Activated naive CD8-positive, alpha-beta T cell treated with anti-CD3 and anti-CD28 coated beads, Interleukin-2, amount 50 U/mL, for 16 hours (primary cell): Measurements from ENCODE around the gene MEIS2.

Experiments
- DNase-seq: peaks from one replicate; pipeline ENCODE4 v3.0.0-alpha.2; 2020; ENCODE audit warnings: low read depth, low spot score

Gene MEIS2

DNA sequence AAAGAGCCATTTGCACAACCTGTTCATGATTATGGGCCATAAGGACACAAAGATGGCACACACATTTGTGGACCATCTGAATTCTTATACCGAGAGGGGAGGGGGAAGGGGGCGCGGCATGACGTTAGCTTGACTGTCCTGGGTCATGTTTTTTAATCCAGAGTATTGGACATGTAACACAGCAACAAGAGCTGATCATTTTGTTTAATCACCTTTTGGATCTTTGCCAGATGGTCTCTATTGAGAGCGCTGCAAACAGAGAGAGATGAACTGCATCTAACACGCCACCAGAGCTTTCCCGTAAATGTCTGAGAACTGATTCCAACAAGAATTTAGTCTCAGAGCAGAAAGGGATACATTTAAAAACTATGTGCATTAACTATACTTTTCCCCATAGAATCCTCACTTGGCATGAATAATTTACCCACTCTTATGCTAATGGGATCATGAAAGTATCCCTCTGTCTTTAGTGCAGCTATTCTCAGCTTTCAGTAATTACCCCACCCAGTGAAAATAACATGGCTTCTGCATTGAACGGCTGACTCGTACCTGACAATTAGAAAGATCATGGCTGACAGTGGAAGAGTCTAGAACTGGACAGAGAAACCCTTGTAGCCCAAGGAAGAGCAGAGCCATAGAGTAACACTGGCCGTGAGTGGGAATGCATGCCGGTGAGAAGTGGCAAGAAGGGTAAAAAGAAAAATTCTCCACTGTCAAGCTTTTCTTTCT, 22.6 kb downstream of the MEIS2 start:
- DNase-seq: no peak

DNA sequence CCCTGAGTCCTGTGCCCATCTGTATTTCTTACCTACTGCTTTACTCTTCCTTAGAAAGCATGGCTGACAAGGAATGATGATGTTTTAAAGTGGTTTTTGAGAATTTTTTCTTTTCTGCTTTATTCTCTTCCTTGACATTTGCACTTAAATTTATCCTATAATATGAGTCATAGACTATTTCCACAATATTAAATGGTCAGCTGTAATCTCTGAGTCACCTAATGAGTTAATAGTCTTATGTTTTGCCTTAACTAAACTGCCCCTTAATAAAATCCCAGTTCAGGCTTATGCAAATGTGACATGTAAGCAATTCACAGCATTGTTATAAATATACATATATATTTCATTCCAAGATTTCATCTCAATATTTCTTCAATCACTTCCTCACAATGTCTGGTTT, 23.8 kb downstream of the MEIS2 start:
- DNase-seq: no peak

DNA sequence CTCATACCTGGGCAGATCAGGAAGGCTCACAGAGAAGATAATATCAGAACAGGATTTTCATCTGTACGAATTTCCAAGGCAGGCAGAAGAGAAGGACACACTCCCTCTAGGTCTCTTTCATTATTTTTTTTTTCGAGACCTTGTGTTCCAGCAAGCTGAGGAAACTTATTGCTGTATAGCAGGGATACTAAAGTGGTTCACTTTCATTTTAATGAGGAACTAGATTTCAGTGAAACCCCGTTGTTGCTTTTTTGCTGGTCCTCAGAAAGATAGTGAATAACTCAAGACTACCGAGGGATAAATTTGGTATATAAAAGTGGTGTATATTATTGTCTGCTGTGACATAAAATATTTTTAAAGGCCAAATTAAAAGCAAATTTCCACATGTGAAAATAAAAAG, 24.6 kb downstream of the MEIS2 start:
- no peak for DNase-seq

DNA sequence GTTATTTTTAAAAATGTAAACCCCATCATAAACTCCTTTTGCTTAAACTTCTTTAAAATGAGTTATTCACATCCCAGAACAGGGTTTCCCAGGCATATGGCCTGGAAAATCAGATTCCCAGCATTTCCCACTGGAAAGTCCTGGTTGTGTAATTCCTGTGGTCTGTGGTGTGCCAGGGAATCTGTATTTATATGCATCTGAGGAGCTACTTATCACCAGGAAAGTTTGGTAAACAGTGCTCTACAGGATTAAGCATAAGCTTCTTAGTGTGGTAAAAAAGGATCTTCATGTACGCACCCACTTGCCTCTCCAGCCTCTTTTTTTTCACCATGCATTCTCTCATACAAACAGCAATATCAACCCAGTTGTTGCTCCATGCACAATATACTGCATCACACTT, 28.2 kb downstream of the MEIS2 start:
- no peak for DNase-seq

DNA sequence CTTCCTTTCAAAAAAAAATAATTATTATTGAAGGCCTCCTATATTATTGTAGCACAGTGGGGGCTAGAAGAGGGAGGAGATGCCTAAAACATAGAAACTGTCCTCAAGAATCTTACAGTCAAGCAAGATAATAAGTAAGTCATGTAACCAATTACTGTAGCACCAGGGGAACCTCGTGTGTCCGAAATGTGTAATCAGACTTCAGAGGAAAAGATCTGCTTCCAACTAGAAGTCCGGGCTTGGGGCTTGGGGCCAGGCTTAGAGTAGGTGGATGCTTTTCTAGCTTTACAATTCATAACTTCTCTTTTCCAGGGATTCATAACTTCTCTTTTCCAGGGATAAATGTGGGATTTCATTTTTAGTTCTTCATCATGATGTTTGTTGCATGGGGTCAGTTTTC, 29.2 kb downstream of the MEIS2 start:
- DNase-seq: no peak

DNA sequence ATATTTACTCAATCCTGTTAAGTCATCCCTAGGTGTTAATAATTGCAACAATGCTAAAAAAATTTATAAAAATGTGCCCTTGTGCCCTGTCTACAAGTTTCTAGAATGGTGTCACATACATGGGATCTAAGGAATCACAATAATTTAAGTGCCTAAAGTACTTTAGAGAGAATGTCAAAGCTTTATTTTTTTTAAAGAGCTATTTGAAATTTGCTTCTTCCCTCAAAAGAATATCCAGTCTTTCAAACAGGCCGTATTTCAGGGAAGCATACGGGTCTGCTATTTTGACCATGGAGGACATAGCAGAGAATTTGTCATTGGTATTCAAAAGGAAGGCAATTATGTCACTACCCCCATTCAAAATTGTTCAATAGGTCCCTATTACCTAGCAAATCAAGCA, 29.7 kb downstream of the MEIS2 start:
- no peak for DNase-seq

DNA sequence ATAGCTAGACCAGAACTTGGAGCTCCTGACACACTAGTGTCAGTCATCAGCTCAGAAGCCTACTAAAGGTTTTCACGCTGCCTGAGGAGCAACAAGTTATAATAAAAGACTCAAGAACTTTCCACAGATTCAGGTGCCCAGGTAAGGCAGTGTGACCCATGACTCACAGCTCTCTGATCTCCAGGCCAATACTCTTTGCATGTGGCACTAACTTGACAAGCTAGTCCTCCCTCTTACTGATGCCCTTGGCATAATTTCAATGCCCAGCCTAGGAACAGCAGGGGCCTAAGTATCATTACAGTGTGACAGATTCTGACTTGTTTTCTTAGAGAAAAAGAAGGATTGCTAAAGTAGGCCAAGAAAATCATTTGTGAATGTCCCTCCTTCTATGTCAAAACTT, 38.4 kb downstream of the MEIS2 start:
- DNase-seq: no peak

DNA sequence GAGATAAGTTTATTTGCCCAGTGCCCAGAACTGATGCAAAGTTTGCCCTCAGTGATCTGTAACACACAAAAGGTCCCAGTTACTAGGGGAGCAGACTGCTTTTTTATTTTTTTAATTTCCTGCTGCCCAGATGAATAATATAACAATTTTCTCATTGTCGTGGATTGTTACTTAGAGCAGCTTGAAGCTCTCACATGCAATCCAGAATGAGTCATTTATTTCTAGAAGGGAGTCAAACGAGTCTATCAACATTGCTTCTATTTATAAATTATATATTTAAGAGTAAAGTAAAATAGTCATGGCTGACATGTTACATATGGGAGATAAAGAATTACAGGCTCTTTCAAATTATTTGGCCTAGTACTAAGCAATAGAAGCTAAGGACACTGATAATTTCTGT, 41.3 kb downstream of the MEIS2 start:
- no peak for DNase-seq

DNA sequence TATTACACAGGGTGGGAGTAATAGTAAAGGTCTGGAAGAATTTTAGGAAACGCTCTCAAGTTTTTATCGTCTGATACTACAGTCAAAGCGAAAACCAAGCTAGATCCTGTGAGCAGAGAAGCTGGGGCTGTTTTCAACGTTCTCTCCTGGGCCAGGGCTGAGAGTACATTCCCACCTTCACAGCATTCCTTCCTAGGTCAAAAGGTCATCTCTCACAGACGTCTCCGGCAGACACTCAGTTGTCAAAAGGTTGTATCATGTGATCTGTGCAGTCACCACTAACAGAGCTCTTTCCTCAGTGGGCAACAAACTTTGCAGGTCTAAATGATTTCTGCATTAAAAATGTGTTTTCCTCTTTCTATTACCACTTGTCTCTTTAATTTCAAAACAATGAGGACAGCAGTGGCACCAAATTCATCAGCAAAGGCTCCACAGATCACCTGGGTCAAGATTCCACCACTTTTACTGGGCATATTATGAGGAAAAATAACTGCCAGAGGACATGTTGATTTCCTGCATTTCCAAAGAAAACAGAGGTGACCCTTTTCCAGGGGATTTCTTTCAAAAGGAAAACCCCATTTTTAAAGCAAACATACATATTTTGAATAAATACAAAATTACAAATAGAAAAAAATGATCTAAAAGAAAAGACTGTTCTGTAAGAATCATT, 41.9 kb downstream of the MEIS2 start:
- DNase-seq: no peak

DNA sequence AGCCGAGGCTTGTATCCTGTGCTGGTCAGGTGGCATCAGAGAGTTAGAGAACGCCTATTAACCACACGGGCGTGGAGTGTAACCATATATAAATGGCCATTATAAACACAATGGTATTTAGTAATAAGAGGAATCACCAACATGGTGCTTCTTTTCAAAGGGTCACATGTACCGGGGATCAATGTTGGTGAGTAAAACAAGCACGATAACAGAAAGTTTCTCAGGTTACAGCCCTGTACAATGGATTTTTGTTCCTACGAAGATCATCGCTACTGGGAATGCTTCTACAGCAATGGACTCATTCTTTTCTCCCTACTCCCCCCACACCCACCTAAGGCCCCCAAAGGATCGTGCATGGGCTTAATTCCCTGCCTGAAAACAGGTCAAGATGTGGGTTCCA, 42.5 kb downstream of the MEIS2 start:
- DNase-seq: no peak

DNA sequence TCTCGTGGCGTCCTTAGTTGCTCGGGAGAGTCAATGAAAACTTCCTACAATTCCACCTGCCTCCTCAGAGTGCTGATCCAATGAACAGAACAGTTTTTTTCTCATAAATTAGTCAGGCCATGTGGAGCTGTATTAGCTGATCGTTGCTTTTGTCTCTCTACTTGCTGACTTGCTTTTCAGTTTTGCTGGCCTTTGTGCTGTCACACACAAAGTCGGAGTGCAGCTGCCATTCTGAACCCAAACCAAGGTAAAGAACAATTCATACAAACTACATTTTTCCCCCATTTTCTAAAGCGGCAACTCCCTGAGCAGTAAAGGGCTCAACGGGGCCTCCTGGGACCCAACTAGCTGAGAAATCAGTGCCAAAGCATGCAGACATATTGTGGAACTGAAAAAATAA, 43.1 kb downstream of the MEIS2 start:
- DNase-seq: no peak

DNA sequence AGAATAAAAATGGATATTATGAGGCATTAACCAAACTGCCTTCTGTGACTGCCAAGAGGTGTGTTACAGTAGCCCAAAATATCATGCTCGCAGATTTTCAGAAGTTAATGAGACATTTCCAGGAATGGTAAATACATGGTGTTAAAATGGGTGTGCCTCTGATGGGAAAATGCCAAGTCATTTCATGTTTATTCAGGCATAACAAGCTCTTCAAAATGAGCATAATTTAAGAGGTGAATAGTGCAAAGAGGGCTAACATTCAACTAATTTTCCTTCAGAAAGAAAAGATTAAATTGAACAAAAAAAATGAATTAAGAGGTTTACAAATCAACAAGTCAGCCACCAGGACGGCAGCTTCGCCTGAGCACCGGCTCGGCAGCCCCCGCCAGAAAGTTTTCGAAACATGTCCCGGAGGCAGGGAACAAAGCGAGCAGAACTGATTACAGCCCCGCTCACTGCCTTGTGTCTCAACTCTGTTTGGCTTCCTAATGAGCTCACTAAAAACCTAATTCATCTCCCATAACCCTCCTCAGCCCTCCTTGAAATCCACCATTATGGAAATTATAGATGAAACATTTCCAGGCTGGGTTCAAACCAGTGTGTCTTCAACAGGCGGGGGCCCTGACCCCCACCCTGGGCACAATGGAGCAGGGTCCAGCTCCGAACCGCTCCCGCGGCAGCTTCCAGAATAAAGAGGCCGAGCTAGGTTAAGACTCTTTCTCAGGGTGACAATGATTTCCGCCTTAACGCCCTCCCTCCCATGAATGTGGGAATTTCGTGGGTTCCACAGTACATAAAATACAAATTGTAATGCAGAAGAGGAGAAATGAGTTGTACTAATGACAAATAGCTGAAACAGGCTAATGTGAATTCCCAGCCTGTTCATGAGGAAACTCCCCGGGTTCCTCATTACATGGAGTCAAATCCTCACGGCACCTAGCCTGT, 43.9 kb downstream of the MEIS2 start:
- DNase-seq: no peak

DNA sequence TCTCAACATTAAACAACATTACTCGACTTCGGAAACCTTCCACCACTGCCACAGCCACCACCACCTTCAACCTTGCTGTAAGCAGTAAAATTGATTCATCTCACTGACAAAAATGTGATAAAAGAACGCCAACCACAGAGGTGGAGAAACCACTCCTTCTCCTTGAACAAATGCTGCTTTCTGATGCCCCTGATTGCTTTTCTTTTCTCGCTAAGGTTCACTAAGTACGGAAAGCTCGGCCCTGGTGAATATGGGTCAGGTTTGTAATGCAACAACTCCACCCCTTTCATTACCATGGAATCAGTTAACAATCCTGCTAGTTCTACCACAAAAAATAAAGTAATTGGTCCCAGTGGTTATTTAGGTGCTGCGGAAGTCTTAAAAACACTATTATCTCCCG, 44.9 kb downstream of the MEIS2 start:
- no peak for DNase-seq

DNA sequence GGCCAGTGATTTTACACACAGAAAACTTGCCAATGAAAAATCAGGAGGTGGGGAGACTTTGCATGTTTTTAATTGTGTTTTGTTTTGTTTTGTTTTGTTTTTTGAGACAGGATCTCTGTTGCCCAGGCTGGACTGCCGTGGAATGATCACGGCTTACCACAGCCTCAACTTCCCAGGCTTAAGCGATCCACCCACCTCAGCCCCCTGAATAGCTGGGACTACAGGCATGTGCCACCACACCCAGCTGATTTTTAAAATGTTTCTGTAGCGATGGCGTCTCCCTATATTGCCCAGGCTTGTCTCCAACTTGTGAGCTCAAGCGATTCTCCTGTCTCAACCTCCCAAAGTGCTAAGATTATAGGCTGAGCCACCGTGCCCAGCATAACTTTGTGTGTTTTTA, 46.0 kb downstream of the MEIS2 start:
- DNase-seq: no peak

DNA sequence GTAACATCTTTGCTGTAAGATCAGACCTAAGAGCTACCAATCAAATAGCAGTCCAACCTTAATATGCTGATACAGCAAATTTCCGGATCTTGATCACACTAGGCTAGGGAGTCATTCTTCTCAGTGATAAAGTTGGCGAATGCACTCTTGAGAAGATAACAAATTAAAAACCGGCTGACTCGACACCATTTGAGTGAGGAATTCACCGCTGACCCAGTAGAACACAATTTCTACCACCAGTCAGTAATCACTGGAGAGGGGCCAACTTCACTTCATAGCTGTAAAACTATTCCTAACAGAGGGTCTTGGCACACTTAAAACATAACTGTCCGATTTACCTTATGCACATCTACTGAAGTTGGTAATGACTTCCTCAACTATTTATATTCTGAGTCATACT, 47.2 kb downstream of the MEIS2 start:
- DNase-seq: no peak

DNA sequence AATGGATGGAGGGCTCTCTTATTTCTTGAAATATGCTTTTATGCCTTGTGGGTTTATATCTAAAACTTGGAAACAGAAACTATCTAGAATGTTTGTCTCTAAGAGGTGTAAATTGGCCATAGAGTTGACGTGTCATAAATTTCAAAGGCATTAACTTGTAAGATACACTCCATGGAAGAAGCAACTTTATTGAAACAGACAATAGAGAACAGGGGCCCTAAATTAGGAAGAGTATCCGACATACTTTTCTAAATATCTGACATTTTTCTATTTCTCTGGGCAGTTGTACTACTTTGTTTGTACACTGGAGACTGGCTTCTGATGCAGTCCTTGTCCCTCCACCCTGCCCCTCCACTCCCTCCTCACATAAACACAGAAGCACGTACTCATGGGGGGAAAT, 50.0 kb downstream of the MEIS2 start:
- DNase-seq: no peak

DNA sequence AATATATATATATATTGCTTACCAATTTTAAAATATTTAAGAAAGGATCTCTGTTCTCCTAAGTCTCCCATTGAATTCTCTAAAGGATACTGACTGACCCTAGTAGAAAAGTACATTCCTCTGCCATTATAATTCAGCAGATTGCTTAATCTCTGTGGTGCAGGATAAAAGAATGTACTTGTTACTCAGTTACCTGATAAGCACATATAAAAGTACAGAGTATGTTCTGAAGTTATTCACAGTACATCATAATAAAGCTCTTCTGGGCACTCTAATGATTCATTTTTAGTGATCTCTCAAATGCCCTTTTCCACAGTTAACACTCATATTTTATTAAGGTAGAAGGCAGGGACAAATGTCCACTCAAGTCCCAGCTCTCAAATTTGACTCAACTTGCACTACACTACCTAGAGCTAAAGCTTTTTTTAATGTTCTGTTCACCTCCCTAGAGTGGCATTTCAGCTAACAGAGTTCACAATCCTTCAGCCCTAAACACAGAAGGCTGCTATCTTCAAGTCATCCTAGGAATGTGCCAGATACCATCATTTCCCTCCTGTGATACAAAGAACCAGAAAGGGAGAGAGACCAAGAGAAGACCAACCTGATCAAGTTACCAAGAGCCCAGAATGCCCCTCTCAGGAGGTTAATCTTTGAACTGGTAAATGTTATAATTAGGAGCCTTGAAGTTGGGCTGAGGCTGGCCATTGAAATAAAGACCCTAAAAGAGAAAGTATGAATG, 53.3 kb downstream of the MEIS2 start:
- DNase-seq: no peak

DNA sequence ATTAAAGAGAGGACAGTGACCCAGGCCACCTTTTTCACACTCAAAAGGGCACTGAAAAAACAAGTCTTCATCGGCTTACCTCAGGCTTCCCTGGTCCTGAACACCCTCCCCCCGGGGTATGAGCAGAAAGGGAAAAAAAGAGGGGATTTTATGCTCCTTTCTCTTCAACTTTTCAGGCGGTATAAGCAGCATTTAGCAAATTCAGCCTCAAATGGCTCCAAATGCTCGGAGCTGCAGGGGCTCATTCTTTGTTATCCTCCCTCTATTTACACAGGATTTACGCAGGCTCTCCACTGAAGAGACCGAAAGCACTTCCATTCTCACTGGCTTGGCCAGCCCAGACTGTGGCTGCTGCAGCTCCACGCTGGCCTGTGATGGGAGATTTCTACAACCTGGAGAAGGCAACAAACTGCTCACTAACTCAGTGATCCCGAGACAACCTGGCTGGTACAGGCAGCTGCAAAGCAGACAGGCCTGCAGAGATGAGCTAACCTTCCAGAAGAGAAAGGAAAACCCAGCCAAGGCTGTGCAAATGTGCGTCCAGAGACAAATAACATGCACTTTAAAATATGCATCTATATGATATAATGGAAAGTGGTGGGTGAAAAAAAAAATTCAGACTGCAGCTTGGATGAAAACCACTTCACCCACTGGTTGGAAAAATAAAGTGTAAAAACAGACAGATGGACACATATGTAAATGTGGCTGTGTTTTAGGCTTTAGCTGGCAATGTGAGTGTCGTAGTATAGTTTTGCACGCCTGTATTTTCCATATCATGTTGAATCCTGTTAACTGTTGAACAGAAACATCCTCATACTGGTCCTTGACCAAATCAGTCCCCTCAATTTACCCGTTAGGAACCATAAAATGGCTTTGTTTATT, 54.2 kb downstream of the MEIS2 start:
- DNase-seq: no peak

DNA sequence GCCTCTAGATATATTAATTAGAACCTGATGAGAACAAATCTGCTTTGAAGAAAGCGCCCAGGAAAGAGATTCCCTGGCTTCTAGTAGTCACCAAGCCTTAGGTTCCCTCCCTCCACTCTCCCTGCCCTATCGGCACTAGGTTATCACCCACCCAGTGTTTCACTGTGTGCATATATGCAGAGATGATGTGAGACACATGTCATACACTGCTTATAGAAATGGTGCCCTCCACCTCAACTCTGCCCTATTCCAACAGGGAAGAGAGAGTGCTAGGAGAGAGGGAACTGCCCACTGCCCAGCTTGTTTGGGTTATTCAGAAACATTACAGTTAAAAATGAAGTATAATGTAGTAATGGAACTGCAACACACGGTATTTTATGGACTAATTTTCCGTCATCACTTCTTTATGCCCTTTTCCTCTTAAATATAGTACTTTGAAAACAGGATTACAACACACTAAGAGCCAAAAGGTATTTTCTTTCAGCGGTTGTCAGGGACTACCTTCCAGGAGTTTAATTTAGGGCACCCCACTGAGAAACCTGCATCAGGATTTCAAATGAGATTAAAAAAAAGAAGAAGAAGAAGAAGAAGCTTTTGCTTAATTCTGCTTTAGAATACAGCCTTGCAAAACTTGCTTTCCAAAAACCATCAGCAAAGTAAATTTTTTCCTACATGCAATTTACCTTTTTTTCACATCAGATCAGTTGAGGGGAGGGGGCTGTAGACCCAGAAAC, 55.3 kb downstream of the MEIS2 start:
- no peak for DNase-seq

DNA sequence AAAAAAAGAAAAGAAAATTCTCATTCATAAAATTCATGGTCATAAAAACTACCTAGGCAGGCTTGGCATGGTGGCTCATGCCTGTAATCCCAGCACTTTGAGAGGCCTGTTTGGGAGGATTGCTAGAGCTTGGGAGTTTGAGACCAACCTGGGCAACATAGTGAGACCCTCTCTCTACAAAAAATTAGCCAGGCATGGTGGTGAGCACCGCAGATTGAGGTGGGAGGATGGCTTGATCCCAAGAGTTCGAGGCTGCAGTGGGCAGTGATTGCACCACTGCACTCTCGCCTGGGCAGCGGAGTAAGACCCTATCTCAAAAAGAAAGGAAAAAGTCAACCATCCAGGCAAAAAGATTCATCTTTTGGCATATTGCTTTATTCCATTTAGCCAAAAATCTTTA, 58.5 kb downstream of the MEIS2 start:
- DNase-seq: no peak
